HEK293T (cell line): ENCODE data around the gene FAM124A.

Source experiments
- ARNT ChIP-seq: fragments of 450-650 bp; IDR thresholded peaks from 2 replicates; pipeline ENCODE4 v1.6.1; 2017; ENCODE audit warnings: mild to moderate bottlenecking
- BHLHE40 ChIP-seq: fragments of 450-650 bp; IDR thresholded peaks from 2 replicates; pipeline ENCODE4 v1.6.1; 2016; ENCODE audit warnings: mild to moderate bottlenecking, moderate library complexity, borderline replicate concordance
- CTBP1 ChIP-seq: fragments of 450-650 bp; IDR thresholded peaks from 2 replicates; pipeline ENCODE4 v1.6.1; 2016; ENCODE audit warnings: borderline replicate concordance
- ELF4 ChIP-seq: fragments of 450-650 bp; IDR thresholded peaks from 2 replicates; pipeline ENCODE4 v1.6.1; 2017; ENCODE audit warnings: antibody characterized with exemption
- FOXA1 ChIP-seq: fragments of 450-650 bp; IDR thresholded peaks from 2 replicates; pipeline ENCODE4 v1.6.1; 2016; ENCODE audit warnings: mild to moderate bottlenecking
- FOXK2 ChIP-seq: fragments of 450-650 bp; IDR thresholded peaks from 2 replicates; pipeline ENCODE4 v1.6.1; 2016; ENCODE audit warnings: mild to moderate bottlenecking
- LEF1 ChIP-seq: fragments of 450-650 bp; IDR thresholded peaks from 2 replicates; pipeline ENCODE4 v1.6.1; 2017; ENCODE audit warnings: mild to moderate bottlenecking, borderline replicate concordance
- NFRKB ChIP-seq: fragments of 450-650 bp; IDR thresholded peaks from 2 replicates; pipeline ENCODE4 v1.6.1; 2016; ENCODE audit warnings: mild to moderate bottlenecking, moderate library complexity
- PKNOX1 ChIP-seq: fragments of 450-650 bp; IDR thresholded peaks from 2 replicates; pipeline ENCODE4 v1.6.1; 2016
- SP1 ChIP-seq: fragments of 450-650 bp; IDR thresholded peaks from 2 replicates; pipeline ENCODE4 v1.6.1; 2017
- SUZ12 ChIP-seq: fragments of 450-650 bp; IDR thresholded peaks from 2 replicates; pipeline ENCODE4 v1.6.1; 2016; ENCODE audit warnings: mild to moderate bottlenecking
- ZNF384 ChIP-seq: fragments of 450-650 bp; IDR thresholded peaks from 2 replicates; pipeline ENCODE4 v1.6.1; 2016

- no peak for TF ChIP-seq SP1
- no peak for TF ChIP-seq FOXA1
- no peak for TF ChIP-seq FOXK2
- no peak for TF ChIP-seq SUZ12
- no peak for TF ChIP-seq ARNT
- TF ChIP-seq BHLHE40: no peak
- no peak for TF ChIP-seq PKNOX1
- no peak for TF ChIP-seq ZNF384
- TF ChIP-seq LEF1: no peak
- no peak for TF ChIP-seq ELF4
- TF ChIP-seq NFRKB: no peak
- no peak for TF ChIP-seq CTBP1
Measured at GRCh38 chr13:51257187-51257586, 35.0 kb downstream of the FAM124A start.
